Activated T-cell treated with anti-CD3 and anti-CD28 coated beads for 24 hours (primary cell): Measurements from ENCODE around the gene ADGRL2.

Experiments used
- DNase-seq: peaks from one replicate; pipeline ENCODE4 v3.0.0-alpha.2; 2020; ENCODE audit warnings: low read depth

Gene ADGRL2

GRCh38 chr1:81998165-81998564, 197.4 kb downstream of the ADGRL2 start:
- DNase-seq, result no peak

DNA sequence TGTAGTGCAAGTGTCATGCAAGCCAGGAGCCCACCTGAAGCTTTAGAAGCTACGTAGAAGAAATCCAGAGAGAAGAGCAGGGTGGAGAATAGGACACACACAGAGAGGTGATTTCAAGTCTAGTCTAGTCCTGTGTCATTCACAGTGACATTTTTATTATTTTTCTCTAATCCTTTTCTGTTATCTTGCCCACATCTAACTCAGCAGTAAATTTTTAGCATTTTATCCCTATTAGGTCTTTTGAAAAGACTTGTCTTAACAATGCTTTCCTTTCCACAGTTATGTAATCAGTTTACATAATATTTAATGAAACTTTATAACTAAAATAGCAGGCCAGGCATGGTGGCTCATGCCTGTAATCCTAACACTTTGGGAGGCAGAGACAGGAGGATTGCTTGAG, 198.6 kb downstream of the ADGRL2 start:
- no peak for DNase-seq

DNA sequence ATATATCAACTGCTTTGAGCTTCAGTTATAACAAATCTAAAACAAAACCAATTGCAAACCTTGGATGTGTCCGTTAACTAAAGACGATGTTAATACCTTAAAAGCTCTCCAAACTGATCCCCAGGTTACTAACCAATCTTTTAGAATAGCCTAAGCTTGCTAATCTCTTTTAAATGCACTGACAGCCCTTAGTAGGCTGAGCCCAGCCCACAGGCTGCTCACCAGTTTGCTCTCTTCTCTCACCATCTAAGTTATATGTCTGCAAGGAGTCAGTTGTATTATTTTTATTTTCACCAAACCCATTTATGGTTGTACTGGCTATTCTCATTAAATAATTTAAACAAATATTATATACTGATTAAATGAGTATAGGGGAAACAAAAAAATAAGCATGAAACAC, 199.5 kb downstream of the ADGRL2 start:
- DNase-seq, result no peak

- no peak for DNase-seq
These were observed 200.6 kb downstream of the ADGRL2 start for GRCh38 chr1:82001345-82001744.

DNA sequence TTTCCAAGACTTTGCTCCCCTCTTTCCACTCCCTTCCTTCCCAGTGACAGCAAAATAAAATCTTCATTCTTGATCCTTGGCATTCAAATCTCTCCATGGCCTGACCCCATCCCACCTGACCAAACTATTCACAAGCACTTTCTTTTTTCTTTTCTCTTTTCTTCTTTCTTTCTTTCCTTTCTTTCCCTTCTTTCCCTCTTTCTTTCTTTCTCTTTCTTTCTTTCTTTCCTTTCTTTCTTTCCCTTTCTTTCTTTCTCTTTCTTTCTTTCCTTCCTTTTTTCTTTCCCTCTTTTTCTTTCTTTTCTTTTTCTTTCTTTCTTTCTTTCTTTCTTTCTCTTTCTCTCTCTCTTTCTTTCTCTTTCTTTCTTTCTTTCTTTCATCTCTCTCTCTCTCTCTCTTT, 207.1 kb downstream of the ADGRL2 start:
- DNase-seq, result no peak

DNA sequence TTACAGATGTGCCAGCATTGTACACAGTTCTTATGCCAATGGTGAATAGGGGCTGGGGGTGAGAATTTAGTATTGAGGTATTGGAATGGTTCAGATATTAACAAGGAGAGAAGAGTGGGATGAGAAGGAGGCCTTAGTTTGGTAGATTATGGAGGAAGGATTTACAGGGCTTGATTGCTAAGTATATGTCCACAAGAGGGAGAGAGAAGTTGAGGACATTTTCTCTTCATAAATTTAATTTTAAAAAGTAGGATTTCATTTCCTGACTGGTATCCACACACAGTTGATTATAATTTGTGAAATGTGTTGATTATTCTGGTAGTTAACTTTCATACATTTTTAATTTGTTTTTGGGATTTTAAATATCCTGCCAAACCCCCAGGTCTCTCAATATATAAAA, 213.0 kb downstream of the ADGRL2 start:
- no peak for DNase-seq

DNA sequence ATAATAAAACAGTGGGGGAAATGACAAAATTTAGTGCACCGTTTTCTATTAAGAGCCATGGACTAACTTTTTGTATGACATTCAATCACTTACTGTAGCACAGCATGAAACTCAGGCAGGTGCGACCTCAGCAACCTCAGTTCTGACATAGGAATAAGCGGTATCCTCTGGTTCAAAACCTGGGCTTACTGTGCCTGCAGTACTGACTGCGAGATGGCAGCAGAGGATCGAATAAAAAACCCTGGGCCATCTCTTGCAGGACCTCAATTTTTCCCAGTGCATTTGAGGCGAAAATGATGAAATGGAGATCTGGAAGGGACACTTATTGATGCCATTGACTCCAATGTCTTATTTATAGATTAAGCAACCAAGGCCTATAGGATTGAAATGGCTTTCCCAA, 214.7 kb downstream of the ADGRL2 start:
- no peak for DNase-seq

DNA sequence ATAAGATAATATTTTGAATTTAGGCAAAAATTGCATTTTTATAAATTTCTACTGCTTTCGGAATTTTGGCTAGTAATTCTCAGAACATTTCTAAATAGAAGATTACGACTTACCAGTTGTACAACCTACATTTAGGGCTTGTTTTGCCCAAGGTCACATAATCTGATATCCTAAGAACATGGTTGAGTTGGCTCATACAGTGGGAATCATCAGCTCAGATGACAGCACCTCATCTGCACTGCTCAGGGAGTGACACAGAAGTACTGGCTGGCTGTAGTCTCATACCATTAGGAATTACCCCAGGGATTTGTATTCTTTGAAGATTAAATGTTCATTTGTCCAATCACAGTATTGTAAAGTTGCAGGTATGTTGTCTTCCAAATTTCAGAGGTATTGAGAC, 217.6 kb downstream of the ADGRL2 start:
- no peak for DNase-seq

DNA sequence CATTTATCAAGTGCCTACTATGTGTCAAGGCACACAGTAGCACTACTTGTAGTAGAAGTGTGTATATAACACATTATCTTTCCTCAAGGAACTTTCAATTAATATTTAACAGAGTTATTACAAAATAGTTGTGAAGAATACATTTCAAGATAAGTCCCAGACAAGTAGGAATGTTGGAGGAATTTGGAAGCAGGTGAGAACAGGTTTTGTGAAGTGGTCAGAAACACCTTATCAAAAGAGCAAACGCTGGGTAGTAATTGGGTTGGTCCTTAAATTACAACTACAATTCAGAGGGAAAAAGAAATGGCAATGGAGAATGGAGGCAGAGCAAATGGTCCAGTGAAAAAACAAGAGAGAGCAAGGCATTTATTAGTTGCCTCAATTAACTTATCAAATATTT, 218.8 kb downstream of the ADGRL2 start:
- DNase-seq, result no peak

GRCh38 chr1:82030830-82031229, 230.1 kb downstream of the ADGRL2 start:
- DNase-seq, result no peak

GRCh38 chr1:82032068-82032467, 231.3 kb downstream of the ADGRL2 start:
- DNase-seq, result no peak

DNA sequence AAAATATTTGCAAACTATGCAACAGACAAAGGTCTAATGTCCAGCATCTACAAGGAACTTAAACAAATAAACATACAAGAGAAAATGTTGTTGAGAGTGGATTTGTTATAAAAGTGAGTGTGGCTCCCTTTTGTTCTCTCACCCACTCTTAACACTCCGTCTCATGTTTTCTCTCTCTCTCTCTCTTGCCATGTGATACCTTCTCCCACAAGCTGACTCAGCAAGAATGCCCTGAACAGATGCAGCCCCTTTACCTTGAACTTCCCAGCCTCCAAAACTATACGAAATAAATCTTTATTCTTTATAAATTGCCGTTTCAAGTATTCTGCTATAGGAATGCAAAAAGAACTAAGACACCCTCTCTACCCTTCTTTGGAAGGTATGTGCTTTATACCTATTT, 234.1 kb downstream of the ADGRL2 start:
- DNase-seq, result no peak
